ENCODE data around the gene SLC25A51.

SLC25A51 gene

GRCh38 chr9:37938121-37938891, 34.4 kb upstream of the SLC25A51 start:
- no peaks in the 10 kb centered on the region for H3K9me3 ChIP-seq (ENCODE audit: severe bottlenecking)
- peaks cover 38% of the 10 kb centered on the region for H3K36me3 ChIP-seq (ENCODE audit: low read depth)
- H3K4me3 ChIP-seq (ENCODE audit: severe bottlenecking): no peak overlapping the region
- peak; percentile 90 for ATAC-seq (ENCODE audit: low read depth)
- TF ChIP-seq CTCF (IDR thresholded peaks at IDR 0.05; ENCODE audit: poor library complexity, severe bottlenecking): no peak
- H3K27ac ChIP-seq (ENCODE audit: poor library complexity, severe bottlenecking): peak overlapping the region; percentile 96
- H3K4me1 ChIP-seq (ENCODE audit: insufficient read depth, poor library complexity, severe bottlenecking): peaks cover 46% of the 10 kb centered on the region
- DNase-seq (ENCODE audit: low spot score): no peak
- no peaks in the 10 kb centered on the region for H3K27me3 ChIP-seq (ENCODE audit: insufficient read depth, poor library complexity, severe bottlenecking)

GRCh38 chr9:37937366-37937765, 33.4 kb upstream of the SLC25A51 start:
- Histone ChIP-seq H3K4me1 (ENCODE audit: insufficient read depth, poor library complexity, severe bottlenecking) (peaks cover 36% of the 10 kb centered on the region), H3K4me3 (ENCODE audit: severe bottlenecking) (no peak overlapping the region), H3K9me3 (ENCODE audit: severe bottlenecking) (no peaks in the 10 kb centered on the region), H3K27ac (ENCODE audit: poor library complexity, severe bottlenecking) (peak overlapping the region; percentile 96), H3K36me3 (ENCODE audit: low read depth) (peaks cover 41% of the 10 kb centered on the region), H3K27me3 (ENCODE audit: insufficient read depth, poor library complexity, severe bottlenecking) (no peaks in the 10 kb centered on the region)
- TF ChIP-seq CTCF (IDR thresholded peaks at IDR 0.05; ENCODE audit: poor library complexity, severe bottlenecking): no peak
- DNase-seq (ENCODE audit: low spot score) (no peak), ATAC-seq (ENCODE audit: low read depth) (no peak)

GRCh38 chr9:37936965-37937364, 33.0 kb upstream of the SLC25A51 start:
- ATAC-seq (ENCODE audit: low read depth) (peak; percentile 44), DNase-seq (ENCODE audit: low spot score) (no peak)
- no peak for TF ChIP-seq CTCF (IDR thresholded peaks at IDR 0.05; ENCODE audit: poor library complexity, severe bottlenecking)
- peaks cover 34% of the 10 kb centered on the region for H3K4me1 ChIP-seq (ENCODE audit: insufficient read depth, poor library complexity, severe bottlenecking)
- no peaks in the 10 kb centered on the region for H3K27me3 ChIP-seq (ENCODE audit: insufficient read depth, poor library complexity, severe bottlenecking)
- peaks cover 38% of the 10 kb centered on the region for H3K36me3 ChIP-seq (ENCODE audit: low read depth)
- peak overlapping the region; percentile 96 for H3K27ac ChIP-seq (ENCODE audit: poor library complexity, severe bottlenecking)
- H3K4me3 ChIP-seq (ENCODE audit: severe bottlenecking): no peak overlapping the region
- no peaks in the 10 kb centered on the region for H3K9me3 ChIP-seq (ENCODE audit: severe bottlenecking)

- Histone ChIP-seq H3K36me3 (ENCODE audit: low read depth) (peaks cover 38% of the 10 kb centered on the region), H3K9me3 (ENCODE audit: severe bottlenecking) (no peaks in the 10 kb centered on the region), H3K4me3 (ENCODE audit: severe bottlenecking) (no peak overlapping the region), H3K4me1 (ENCODE audit: insufficient read depth, poor library complexity, severe bottlenecking) (peaks cover 34% of the 10 kb centered on the region), H3K27ac (ENCODE audit: poor library complexity, severe bottlenecking) (peak overlapping the region; percentile 96), H3K27me3 (ENCODE audit: insufficient read depth, poor library complexity, severe bottlenecking) (no peaks in the 10 kb centered on the region)
- ATAC-seq (ENCODE audit: low read depth) (no peak), DNase-seq (ENCODE audit: low spot score) (no peak)
- TF ChIP-seq CTCF (IDR thresholded peaks at IDR 0.05; ENCODE audit: poor library complexity, severe bottlenecking): no peak
Measured at GRCh38 chr9:37936376-37936775, 32.4 kb upstream of the SLC25A51 start.

GRCh38 chr9:37935096-37935495, 31.2 kb upstream of the SLC25A51 start:
- Histone ChIP-seq H3K4me1 (ENCODE audit: insufficient read depth, poor library complexity, severe bottlenecking) (peaks cover 40% of the 10 kb centered on the region), H3K27ac (ENCODE audit: poor library complexity, severe bottlenecking) (no peak overlapping the region), H3K9me3 (ENCODE audit: severe bottlenecking) (no peaks in the 10 kb centered on the region), H3K27me3 (ENCODE audit: insufficient read depth, poor library complexity, severe bottlenecking) (no peaks in the 10 kb centered on the region), H3K36me3 (ENCODE audit: low read depth) (peaks cover 42% of the 10 kb centered on the region), H3K4me3 (ENCODE audit: severe bottlenecking) (no peak overlapping the region)
- no peak for DNase-seq (ENCODE audit: low spot score)
- no peak for TF ChIP-seq CTCF (IDR thresholded peaks at IDR 0.05; ENCODE audit: poor library complexity, severe bottlenecking)
- no peak for ATAC-seq (ENCODE audit: low read depth)
